Measurements from ENCODE around the gene TAS2R38.

DNA sequence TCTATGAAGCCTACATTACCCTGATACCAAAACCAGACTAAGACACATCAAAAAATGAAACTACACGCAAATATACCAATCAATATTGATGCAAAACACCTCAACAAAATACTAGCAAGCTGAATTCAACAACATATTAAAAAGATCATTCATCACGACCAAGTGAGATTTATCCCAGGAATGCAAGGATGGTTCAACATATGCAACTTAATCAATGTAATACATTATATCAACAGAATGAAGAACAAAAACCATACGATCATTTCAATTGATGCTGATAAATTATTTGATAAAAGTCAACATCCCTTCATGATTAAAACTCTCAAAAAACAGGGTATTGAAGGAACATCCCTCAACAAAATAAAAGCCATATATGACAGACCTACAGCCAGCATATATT is 32.5 kb downstream of the TAS2R38 start:
- TF ChIP-seq, protein P1, sequence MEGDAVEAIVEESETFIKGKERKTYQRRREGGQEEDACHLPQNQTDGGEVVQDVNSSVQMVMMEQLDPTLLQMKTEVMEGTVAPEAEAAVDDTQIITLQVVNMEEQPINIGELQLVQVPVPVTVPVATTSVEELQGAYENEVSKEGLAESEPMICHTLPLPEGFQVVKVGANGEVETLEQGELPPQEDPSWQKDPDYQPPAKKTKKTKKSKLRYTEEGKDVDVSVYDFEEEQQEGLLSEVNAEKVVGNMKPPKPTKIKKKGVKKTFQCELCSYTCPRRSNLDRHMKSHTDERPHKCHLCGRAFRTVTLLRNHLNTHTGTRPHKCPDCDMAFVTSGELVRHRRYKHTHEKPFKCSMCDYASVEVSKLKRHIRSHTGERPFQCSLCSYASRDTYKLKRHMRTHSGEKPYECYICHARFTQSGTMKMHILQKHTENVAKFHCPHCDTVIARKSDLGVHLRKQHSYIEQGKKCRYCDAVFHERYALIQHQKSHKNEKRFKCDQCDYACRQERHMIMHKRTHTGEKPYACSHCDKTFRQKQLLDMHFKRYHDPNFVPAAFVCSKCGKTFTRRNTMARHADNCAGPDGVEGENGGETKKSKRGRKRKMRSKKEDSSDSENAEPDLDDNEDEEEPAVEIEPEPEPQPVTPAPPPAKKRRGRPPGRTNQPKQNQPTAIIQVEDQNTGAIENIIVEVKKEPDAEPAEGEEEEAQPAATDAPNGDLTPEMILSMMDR (IDR thresholded peaks at IDR 0.05; ENCODE audit: insufficient read depth, low read depth, low read length): no peak
- no peak for TF ChIP-seq EZH2 (IDR thresholded peaks at IDR 0.05; ENCODE audit: insufficient read depth, low read length)

Measured in astrocyte (in vitro differentiated cells and primary cell).